GM18907 (cell line): Measurements from ENCODE around the gene CWC25.
"Not testable (repeated sequence)": the region's sequence is repeated elsewhere in the genome, so short reads cannot be mapped to it uniquely, and the experiment has no call there.

Experiments
- ATAC-seq: cut with Tn5 transposase; IDR thresholded peaks from one replicate; pipeline ENCODE4 v1.9.1; 2021; ENCODE audit warnings: mild to moderate bottlenecking, moderate library complexity; ENCODE audit not compliant: unreplicated experiment

The CWC25 gene

GRCh38 chr17:38790148-38790707, 34.9 kb downstream of the CWC25 start:
- ATAC-seq = not testable (repeated sequence)

GRCh38 chr17:38789185-38789584, 35.9 kb downstream of the CWC25 start:
- no peak for ATAC-seq

- not testable (repeated sequence) for ATAC-seq
These were observed 37.1 kb downstream of the CWC25 start for GRCh38 chr17:38787999-38788398.

- no peak for ATAC-seq
These were observed 38.7 kb downstream of the CWC25 start for GRCh38 chr17:38786372-38786771.

GRCh38 chr17:38783227-38783626, 41.9 kb downstream of the CWC25 start:
- no peak for ATAC-seq

GRCh38 chr17:38779965-38780752, 45.0 kb downstream of the CWC25 start:
- no peak for ATAC-seq

GRCh38 chr17:38777641-38778250, 47.4 kb downstream of the CWC25 start:
- ATAC-seq = no peak

GRCh38 chr17:38773258-38773657, 51.9 kb downstream of the CWC25 start:
- no peak for ATAC-seq

GRCh38 chr17:38768417-38768816, 56.7 kb downstream of the CWC25 start:
- ATAC-seq = no peak

GRCh38 chr17:38766341-38766740, 58.8 kb downstream of the CWC25 start:
- ATAC-seq = no peak

GRCh38 chr17:38762231-38762630, 62.9 kb downstream of the CWC25 start:
- ATAC-seq = no peak

GRCh38 chr17:38761612-38762011, 63.5 kb downstream of the CWC25 start:
- no peak for ATAC-seq

GRCh38 chr17:38753071-38753506, 72.0 kb downstream of the CWC25 start:
- no peak for ATAC-seq

- ATAC-seq = peak; percentile 83
These were observed 72.6 kb downstream of the CWC25 start, which contains the start of gene PSMB3 for GRCh38 chr17:38752308-38753070. TSS of gene PSMB3 (plus strand) at chr17:38752741. CDS start at chr17:38752827, 86 bp downstream.

- ATAC-seq = peak; percentile 25
These were observed 73.3 kb downstream of the CWC25 start for GRCh38 chr17:38751808-38752307.

- no peak for ATAC-seq
These were observed 73.8 kb downstream of the CWC25 start for GRCh38 chr17:38751144-38751807.
